NCI-H510A (cell line): ENCODE data around the gene HPSE2.

Experiments used
- DNase-seq: peaks from one replicate; lab custom pipeline; 2025; lab: John Stamatoyannopoulos, UW

The HPSE2 gene

DNA sequence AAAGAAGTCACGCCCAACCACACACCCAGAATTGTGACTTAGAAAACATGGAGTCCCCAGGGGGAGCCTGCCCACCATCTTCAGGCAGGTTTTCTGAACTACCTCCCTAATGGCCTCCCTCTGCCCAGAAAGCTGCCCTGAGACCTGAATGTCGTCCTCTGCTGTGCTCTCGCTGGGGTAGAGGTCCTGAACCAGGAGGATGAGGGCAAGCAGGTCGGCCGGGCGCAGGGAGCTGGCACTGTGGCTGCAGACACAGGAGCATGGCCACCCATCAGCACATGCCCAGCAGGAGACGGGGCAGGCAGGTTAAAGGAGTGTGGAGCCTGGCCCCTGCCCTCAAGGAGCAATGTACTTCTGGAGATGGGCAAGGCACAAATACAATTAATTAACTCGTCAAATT lies 805.2 kb downstream of the HPSE2 start:
- no peak for DNase-seq

DNA sequence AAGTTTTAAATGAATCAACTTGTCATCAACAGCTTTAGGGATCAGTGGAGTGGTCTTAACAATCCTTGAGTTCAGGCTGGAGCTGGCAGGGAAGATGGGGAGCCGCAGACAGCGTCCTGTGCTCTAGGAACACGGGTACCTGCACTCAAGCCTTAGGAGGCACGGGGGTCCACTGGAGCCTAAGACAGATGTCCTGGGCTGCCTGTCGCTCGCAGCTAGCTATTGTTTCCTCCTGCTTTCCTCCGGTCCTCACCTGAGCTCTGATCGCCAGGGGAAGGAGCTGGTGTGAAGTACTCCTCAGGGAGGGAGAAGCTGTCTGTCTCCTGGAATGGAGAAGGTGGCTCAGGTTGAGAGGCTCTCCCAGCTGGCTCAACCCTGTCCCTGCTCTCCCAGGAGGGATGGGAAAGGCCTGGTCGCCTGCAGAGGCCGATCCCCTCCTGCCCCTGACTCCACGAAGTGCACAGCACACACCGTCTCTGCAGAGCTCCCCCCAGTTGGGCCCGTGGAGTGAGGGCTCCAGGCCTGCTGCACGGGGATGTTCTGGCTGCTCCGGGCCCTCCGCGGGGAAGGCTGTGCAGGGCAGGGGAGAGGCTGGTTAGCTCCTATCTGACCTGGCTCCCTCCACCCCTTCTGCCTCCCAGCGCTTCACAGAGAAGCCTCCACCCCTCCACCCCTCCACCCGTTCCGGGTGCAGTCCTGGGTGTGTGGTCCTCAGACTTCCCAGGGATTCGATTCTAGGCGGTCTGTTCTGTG lies 806.2 kb downstream of the HPSE2 start:
- DNase-seq: no peak

GRCh38 chr10:98427011-98427515 lies 808.6 kb downstream of the HPSE2 start:
- DNase-seq: no peak

DNA sequence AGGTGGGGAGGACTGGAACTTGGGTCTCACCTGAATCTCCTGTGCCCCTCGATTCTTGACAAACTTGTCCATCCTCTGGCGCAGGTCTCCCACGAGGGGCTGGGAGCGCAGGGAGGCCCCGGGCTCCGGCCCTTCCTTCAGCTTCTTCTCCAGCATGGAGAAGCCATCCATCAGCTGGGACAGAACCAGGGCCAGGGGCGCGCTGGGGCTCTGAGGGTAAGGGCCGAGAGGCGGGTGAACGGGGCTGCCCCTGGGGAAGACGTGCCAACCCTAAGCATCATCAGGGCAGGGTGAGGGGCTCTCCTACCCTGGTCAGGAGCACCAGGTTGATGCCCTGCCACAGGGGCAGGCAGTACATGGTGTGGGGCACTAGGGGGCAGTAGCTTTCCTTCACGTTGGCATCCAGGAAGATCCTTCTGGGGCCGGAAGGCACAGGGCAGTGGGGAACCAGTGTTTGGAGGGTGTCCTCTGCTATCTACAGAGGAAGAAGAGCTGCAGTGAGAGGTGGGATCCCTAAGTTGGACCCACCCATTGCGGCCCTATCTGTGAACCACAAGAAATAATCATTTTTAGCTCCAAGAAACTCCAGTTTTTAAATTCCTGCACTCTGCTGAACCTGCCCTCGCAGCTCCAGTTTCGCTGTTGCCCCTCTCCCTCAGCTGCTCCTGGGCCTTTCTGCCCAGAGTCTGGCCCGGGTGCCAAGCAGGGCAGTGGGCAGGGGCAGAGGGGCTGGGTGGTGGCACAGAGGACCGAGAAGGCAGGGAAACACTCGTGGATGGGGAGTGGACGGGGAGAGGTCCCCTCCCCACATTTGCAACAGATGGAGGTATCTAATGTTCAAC lies 809.9 kb downstream of the HPSE2 start:
- no peak for DNase-seq

DNA sequence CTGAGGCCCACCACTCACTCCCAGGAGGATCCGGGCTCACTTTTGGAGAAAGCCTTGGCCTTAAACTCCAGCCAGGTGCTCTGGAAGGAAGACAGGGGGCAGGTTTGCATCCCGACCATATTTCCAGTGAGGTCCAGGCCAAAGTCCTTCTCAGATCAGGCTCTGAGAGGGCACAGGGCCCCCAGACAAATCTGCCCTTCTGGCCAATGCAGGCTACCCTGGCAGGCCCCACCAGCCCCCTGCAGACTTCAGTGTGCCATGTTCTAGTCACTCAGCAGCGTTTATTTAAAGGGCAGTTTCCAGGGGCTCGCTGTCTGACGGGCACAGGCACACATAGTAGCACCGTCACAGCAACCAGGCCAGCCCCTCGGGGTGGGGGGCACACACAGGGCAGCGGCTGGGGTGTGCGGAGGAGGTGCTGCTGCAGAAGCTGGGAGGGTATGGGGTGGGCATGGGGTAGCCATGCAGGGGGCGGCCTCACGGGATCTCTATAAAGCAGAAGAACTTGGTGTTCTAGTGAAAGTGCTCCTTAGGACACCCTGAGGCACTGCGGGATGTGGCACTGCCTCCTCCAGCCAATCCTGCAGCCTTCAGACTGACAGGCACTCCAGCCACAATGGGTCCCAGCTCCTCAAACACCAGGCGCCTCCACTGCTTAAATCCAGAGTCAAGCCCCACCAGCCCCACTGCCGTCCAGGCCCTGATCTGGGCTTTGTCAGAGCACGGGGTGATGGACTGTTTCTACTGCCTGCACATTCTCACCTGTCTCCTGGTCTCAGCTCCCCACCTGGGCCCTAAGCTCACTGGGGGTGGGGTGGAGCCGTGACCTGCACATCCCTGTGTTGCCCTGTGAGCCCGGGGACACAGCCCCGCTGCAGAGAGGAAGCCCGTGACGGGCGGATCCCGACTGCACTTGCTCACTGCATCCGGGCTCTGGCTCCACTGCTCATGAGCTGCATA lies 811.1 kb downstream of the HPSE2 start:
- no peak for DNase-seq

- DNase-seq: peak; percentile 78
These were observed 811.9 kb downstream of the HPSE2 start for GRCh38 chr10:98423691-98424120.

- DNase-seq: no peak
These were observed 813.5 kb downstream of the HPSE2 start for GRCh38 chr10:98422182-98422581.

GRCh38 chr10:98420786-98421185 lies 814.9 kb downstream of the HPSE2 start:
- no peak for DNase-seq

DNA sequence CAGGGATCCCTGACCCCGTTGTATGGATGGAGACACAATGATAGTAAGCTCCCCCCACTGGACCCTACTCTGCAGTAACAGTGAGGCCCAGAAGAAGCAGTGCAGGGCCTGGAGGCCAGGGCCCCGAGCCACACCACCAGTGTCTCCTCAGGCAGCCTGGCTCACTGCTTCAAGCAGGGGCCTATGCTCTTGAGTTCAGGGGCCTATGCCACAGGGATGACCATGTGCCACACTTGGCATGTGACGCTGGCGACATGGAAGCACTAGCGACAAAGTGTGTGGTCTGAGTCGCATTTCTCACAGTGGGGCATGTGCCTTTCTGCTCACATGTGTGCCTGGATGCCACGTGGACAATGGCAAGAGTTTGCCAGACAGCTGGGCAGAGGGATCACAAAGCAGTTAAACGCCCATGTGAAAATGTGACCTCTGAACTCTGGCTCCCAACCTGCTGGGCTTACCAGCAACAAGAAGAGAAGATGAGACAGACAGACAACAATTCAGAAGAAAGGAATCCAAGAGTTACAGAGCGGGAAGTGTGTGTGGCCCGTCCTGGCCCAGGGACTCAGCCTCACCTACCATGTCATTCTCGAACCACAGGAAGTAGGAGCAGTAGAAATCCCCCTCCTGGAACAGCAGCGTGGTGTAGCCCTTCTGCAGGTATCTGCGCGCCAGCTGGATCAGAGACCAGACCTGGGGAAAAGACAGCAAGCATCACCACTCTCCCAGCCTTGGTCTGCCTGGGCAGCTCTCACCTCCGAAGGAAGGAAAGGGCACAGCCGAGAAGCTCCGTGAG lies 816.0 kb downstream of the HPSE2 start:
- DNase-seq: no peak

- DNase-seq: peak; percentile 87
These were observed 816.8 kb downstream of the HPSE2 start for GRCh38 chr10:98418665-98419468.

DNA sequence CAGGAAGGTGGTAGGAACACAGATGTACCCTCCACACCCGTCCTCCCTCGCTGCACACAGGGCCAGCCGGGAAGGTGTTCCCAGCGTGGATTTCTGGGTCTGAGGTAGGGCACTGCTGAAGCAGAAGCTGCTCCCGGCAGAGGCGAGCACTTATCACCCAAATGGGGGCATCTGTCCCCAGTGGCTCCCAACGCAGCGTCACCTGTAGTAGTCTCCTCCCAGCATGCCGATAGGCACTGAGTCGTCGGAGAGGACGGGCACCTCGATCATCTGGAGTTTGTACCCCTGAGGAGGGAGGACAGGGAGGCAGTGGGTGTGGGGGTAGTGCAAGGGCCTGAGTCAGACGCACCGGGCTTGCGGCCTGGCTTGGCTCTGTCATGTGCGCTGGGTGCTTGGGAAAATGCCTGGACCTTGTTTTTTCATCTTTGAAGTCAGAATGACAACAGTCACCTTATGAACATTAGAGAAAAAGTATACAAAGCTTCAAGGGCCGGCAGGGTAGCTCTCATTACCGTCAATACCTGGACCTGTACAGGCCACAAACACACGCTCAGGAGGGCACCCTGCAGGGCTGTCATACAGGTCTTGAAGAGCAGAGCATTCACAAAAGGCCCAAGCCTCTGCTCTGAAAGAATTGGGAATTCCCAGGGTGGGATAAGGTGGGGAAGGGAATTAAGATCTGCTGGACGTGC lies 817.5 kb downstream of the HPSE2 start:
- DNase-seq: no peak

DNA sequence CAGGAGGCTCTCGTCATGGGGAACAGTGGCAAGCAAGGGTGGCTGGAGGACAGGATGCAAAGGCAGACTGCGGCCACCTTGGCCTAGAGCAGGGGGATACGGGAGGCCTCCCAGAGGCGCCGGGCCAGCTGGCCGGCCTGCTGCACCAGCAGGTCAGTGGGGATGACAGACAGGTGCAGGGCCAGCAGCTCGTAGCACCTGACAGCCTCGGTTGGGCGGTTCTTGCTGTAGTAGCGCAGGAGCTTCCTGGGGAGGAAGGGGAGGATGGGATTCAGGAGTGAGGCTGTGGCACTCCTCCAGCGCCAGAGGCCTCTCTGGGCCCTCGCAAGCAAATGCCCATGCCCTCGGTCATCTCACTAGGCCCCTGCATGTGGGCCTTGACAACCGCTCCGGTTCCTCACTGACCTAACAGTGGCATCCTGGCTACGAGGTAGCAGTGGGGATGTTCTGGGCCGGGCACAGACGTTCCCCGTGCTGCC lies 818.1 kb downstream of the HPSE2 start:
- no peak for DNase-seq

GRCh38 chr10:98416606-98417388 lies 818.9 kb downstream of the HPSE2 start:
- DNase-seq: no peak

DNA sequence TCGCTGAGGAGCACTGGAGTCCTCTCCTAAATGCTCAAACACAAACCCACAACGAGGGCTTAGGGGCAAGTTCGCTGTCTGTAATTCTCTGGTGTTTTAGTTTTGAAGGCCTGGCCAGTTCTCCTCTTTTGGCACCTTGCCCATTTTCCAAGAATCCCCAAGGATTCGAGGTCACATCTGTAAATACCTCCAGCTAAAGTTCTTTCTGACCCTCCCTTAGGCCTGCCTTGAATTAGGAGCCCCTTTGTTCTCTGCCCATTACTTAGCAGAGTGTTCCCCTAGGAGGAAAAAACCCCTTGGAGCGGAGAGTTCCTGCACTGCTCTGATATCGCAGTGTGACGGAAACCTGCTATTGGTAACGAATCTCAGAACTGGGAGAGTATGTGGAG lies 819.9 kb downstream of the HPSE2 start:
- no peak for DNase-seq

GRCh38 chr10:98414932-98415730 lies 820.5 kb downstream of the HPSE2 start, which contains the start of gene PYROXD2:
PYROXD2 (minus strand) TSS chr10:98415182; CDS start chr10:98415135, 47 bp downstream.
- peak; percentile 86 for DNase-seq

GRCh38 chr10:98414578-98414931 lies 821.1 kb downstream of the HPSE2 start:
- no peak for DNase-seq

DNA sequence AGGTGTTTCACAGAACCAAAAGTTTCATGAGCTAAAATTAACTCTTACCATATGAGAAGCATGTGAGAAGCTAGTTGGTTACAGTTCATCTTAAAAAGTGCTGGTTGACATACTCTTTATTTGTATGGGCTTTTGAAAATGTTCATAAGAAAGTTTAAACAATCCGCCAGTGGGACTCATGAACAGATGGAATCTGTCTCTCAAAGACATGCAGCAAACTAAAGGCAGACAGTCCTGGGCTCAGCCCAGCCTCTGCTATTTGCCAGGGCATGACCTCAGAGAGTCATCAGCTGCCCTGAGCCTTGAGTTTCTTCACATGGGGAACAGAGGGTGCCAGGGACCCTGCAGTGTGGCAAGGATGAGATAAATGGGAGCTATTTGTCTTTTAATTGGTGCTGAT lies 823.9 kb downstream of the HPSE2 start:
- DNase-seq: no peak

DNA sequence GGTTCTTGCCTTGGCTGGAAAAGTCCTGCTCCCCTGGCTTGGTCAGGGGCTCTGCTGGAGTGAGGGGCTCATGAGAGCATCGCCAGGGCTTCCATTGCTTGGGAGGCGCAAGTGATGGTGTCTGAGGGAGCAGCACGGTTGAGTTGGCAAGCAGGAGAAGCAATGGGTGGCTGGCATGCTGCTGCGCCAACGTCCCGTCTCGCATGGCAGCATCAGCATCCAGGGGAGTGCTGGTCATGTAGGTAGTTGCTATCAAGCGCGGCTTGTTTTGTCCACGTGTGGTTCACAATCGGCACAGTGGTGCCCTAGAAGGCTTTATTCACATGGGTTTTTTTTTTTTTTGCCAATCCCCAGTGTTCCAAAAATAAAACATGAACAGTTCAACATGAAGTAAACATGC lies 824.5 kb downstream of the HPSE2 start:
- DNase-seq: no peak
